ENCODE measurements around the gene PAPPA. TPM values are rescaled to one million over a fixed set of nuclear protein-coding genes. Genes with fewer than 3 reads are reported as not detected.

The PAPPA gene
- total and polyA plus RNA-seq, 3 experiments from 2014 or later, result not detected

DNA sequence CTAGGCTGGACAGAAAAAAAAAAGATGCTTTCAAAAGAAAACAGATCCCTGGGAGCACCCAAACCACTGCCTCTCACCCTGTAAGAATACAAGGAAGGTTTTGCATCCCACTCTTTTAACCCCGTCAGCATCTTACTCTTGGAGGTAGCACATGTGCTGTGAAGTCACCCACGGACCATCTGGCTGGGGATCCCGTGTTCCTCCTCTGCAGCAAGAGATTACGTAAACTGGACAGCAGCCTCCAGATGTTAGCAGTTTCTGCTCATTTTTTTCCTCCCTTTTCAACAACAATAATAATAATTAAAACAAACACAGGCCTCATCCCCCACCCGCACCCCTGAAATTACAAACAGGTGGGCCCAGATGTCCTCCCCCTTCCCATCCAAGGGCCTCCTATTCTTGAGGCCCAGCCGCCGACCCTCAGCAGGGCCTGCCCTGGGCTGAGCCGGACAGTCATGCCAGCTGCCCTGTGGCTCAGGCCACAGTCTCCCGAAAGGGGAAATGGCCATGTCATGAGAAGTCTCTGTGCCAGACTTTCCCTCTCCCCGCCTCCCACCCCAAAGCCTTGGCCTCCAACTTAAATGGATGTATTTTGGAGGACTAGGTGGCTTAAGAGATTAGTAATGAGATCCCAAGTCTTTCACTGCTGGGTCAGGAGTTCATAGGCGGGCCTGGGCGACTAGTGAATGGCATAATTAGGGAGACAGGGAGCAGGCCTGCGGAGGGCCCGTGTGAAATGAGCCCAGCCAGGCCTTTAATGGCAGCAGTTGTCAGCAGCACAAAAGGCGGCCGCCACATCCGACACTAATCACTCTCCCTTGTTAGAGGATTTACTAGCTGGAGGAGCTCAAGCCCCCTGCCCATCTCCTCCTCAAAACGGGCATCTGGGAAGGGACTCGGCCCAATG is 165.1 kb downstream of the PAPPA start:
- H3K27ac ChIP-seq (ENCODE audit: low read depth, low read length), result no peak overlapping the region
- Mint-ChIP-seq H3K9me3 (peaks cover 0 to 2% (median 0%) of the 10 kb centered on the region in 5 donors), H3K27me3 (peaks cover 0 to 3% of the 10 kb centered on the region in 2 donors), H3K4me1 (no peaks in the 10 kb centered on the region), H3K4me3 (no peak overlapping the region), H3K36me3 (no peaks in the 10 kb centered on the region), H3K27ac (no peak overlapping the region)
- no peak for DNase-seq
- no peaks in the 10 kb centered on the region for H3K36me3 ChIP-seq (ENCODE audit: insufficient read depth, low read length)
- H3K9me3 ChIP-seq (ENCODE audit: low read length), result no peaks in the 10 kb centered on the region
- H3K27me3 ChIP-seq (ENCODE audit: insufficient read depth, low read length, poor library complexity, severe bottlenecking), result no peaks in the 10 kb centered on the region
- H3K4me1 ChIP-seq (ENCODE audit: insufficient read depth, low read length), result no peaks in the 10 kb centered on the region
- ChIA-PET POLR2A (no interaction called here), CTCF (no interaction called here)
- H3K4me3 ChIP-seq (ENCODE audit: low read length), result no peak overlapping the region

DNA sequence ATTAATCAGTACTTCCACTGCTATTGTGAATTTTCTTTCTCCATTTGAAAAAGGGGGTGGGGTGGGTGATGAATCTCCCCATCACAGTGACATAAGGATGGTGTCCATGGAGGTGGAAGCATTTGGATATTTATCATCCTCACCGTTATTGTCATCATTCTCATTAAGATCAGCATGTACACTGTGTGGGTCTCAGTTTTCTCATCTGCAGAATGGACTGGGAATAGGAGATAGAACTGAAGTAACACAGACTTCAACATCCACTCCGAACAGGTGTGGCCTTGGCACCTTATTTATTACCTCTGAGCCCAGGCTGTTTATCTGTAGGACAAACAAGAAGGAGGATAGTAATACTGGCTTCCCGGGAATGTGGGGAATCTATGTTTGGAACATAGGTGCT is 165.9 kb downstream of the PAPPA start:
- H3K27me3 ChIP-seq (ENCODE audit: insufficient read depth, low read length, poor library complexity, severe bottlenecking), result no peaks in the 10 kb centered on the region
- H3K9me3 Mint-ChIP-seq, result peaks cover 0 to 2% (median 0%) of the 10 kb centered on the region in 5 donors
- no peak overlapping the region for H3K4me3 Mint-ChIP-seq
- H3K27ac ChIP-seq (ENCODE audit: low read depth, low read length), result no peak overlapping the region
- no peaks in the 10 kb centered on the region for H3K9me3 ChIP-seq (ENCODE audit: low read length)
- no peaks in the 10 kb centered on the region for H3K4me1 Mint-ChIP-seq
- no peak overlapping the region for H3K27ac Mint-ChIP-seq
- ChIA-PET CTCF (no interaction called here), POLR2A (no interaction called here)
- H3K4me3 ChIP-seq (ENCODE audit: low read length), result no peak overlapping the region
- no peaks in the 10 kb centered on the region for H3K36me3 ChIP-seq (ENCODE audit: insufficient read depth, low read length)
- no peaks in the 10 kb centered on the region for H3K4me1 ChIP-seq (ENCODE audit: insufficient read depth, low read length)
- H3K36me3 Mint-ChIP-seq, result no peaks in the 10 kb centered on the region
- no peak for DNase-seq
- H3K27me3 Mint-ChIP-seq, result peaks cover 2 to 3% of the 10 kb centered on the region in 2 donors

DNA sequence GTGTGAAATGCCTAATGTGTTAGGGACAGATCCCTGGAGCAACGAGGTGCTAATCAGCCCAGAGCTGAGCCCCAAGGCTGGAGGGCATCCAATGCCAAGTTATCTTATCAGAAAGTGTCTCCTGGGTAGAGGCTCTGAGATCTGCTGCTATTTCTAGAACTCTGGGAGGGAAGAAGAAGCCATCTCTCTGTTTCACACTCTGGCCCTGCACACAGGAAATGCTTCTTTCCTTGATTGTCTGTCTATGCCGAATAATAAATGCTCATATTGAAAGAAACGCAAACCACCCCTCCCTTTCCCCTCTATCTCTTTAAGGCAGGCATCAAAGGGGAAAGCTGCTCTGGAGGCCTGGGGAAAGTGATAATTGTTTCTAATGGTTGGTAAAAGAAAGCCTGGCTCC is 166.7 kb downstream of the PAPPA start:
- CTCF ChIA-PET, result no interaction called here
- H3K27ac Mint-ChIP-seq, result no peak overlapping the region
- Histone ChIP-seq H3K27ac (ENCODE audit: low read depth, low read length) (no peak overlapping the region), H3K4me1 (ENCODE audit: insufficient read depth, low read length) (no peaks in the 10 kb centered on the region), H3K36me3 (ENCODE audit: insufficient read depth, low read length) (no peaks in the 10 kb centered on the region), H3K9me3 (ENCODE audit: low read length) (no peaks in the 10 kb centered on the region), H3K4me3 (ENCODE audit: low read length) (no peak overlapping the region), H3K27me3 (ENCODE audit: insufficient read depth, low read length, poor library complexity, severe bottlenecking) (no peaks in the 10 kb centered on the region)
- no peaks in the 10 kb centered on the region for H3K4me1 Mint-ChIP-seq
- no peak overlapping the region for H3K4me3 Mint-ChIP-seq
- H3K36me3 Mint-ChIP-seq, result no peaks in the 10 kb centered on the region
- no peak for DNase-seq
- POLR2A ChIA-PET, result no interaction called here
- H3K27me3 Mint-ChIP-seq, result peaks cover 3 to 5% of the 10 kb centered on the region in 2 donors
- peaks cover 0 to 2% (median 0%) of the 10 kb centered on the region in 5 donors for H3K9me3 Mint-ChIP-seq

DNA sequence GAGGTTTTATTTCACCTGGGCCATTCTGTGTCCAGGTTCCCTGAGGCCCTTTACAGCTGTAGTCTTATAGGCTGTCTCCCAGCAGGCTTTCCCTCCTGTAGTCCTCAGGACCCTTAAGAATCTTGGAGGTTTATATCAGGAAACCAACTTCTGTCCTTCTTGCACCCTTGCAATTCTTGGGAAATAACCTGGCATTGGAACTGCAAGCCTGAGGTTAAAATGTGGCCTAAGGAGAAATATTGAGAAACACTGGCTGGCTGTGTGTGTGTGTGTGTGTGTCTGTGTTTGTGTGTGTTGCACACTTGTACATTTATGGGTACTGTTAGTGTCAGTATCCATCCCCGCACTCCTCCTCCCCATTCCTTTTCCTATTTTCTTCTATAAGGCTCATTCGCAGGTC is 168.9 kb downstream of the PAPPA start:
- H3K9me3 ChIP-seq (ENCODE audit: low read length), result no peaks in the 10 kb centered on the region
- peaks cover 3 to 6% of the 10 kb centered on the region in 2 donors for H3K27me3 Mint-ChIP-seq
- no peaks in the 10 kb centered on the region for H3K36me3 ChIP-seq (ENCODE audit: insufficient read depth, low read length)
- H3K4me3 ChIP-seq (ENCODE audit: low read length), result no peak overlapping the region
- no peak overlapping the region for H3K4me3 Mint-ChIP-seq
- no peaks in the 10 kb centered on the region for H3K4me1 ChIP-seq (ENCODE audit: insufficient read depth, low read length)
- H3K27me3 ChIP-seq (ENCODE audit: insufficient read depth, low read length, poor library complexity, severe bottlenecking), result no peaks in the 10 kb centered on the region
- DNase-seq, result no peak
- CTCF ChIA-PET, result no interaction called here
- H3K27ac ChIP-seq (ENCODE audit: low read depth, low read length), result no peak overlapping the region
- POLR2A ChIA-PET, result no interaction called here
- H3K9me3 Mint-ChIP-seq, result peaks cover 0 to 2% (median 0%) of the 10 kb centered on the region in 5 donors
- H3K36me3 Mint-ChIP-seq, result no peaks in the 10 kb centered on the region
- H3K4me1 Mint-ChIP-seq, result no peaks in the 10 kb centered on the region
- H3K27ac Mint-ChIP-seq, result no peak overlapping the region

DNA sequence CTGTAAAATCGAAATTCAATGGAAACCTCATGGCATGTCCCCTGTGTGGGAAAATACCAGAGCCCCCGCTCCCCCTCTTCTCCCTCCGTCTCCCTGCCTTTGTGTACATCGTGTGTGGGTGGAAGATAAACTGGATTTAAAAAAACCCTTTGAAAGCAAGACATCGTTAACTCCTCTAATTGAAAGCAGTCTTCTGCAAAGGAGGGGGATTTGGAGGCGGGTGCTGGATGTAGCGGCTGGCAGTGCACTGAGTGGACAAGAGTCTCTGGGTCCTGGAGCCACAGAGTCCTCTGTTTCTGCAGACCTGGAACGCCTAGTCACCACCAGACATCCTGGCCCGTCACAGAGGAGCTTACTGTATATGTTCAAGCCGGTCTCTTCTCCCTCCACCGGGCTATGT is 169.4 kb downstream of the PAPPA start:
- Mint-ChIP-seq H3K27ac (no peak overlapping the region), H3K36me3 (no peaks in the 10 kb centered on the region), H3K27me3 (peaks cover 3 to 6% of the 10 kb centered on the region in 2 donors), H3K4me1 (no peaks in the 10 kb centered on the region), H3K4me3 (no peak overlapping the region), H3K9me3 (peaks cover 0 to 2% (median 0%) of the 10 kb centered on the region in 5 donors)
- ChIA-PET CTCF (no interaction called here), POLR2A (no interaction called here)
- H3K9me3 ChIP-seq (ENCODE audit: low read length), result no peaks in the 10 kb centered on the region
- H3K4me1 ChIP-seq (ENCODE audit: insufficient read depth, low read length), result no peaks in the 10 kb centered on the region
- H3K36me3 ChIP-seq (ENCODE audit: insufficient read depth, low read length), result no peaks in the 10 kb centered on the region
- H3K4me3 ChIP-seq (ENCODE audit: low read length), result no peak overlapping the region
- H3K27ac ChIP-seq (ENCODE audit: low read depth, low read length), result no peak overlapping the region
- H3K27me3 ChIP-seq (ENCODE audit: insufficient read depth, low read length, poor library complexity, severe bottlenecking), result no peaks in the 10 kb centered on the region
- DNase-seq, result no peak

DNA sequence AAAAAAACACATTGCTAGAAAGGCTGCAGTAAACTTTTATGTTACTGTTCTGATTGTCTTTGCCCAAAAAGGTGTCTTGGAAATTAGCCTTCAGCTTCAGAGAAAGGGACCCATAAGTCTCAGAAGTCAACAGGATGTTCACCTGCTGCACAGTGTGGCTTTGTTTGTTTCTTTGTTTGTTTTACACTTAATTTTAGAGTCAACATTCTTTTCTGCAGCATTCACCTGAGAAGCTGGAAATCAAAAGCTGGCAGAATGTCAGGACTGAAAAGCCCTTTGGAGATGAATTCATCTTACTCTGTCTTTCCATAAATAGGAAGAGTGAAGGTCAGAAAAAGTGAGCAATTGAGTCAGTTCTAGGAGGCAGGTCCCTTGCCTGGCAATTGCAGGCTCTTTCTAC is 170.0 kb downstream of the PAPPA start:
- peaks cover 0 to 2% (median 0%) of the 10 kb centered on the region in 5 donors for H3K9me3 Mint-ChIP-seq
- Histone ChIP-seq H3K4me3 (ENCODE audit: low read length) (no peak overlapping the region), H3K27ac (ENCODE audit: low read depth, low read length) (no peak overlapping the region), H3K27me3 (ENCODE audit: insufficient read depth, low read length, poor library complexity, severe bottlenecking) (no peaks in the 10 kb centered on the region), H3K36me3 (ENCODE audit: insufficient read depth, low read length) (no peaks in the 10 kb centered on the region), H3K9me3 (ENCODE audit: low read length) (no peaks in the 10 kb centered on the region), H3K4me1 (ENCODE audit: insufficient read depth, low read length) (no peaks in the 10 kb centered on the region)
- H3K4me1 Mint-ChIP-seq, result no peaks in the 10 kb centered on the region
- POLR2A ChIA-PET, result no interaction called here
- CTCF ChIA-PET, result no interaction called here
- no peak for DNase-seq
- H3K27me3 Mint-ChIP-seq, result peaks cover 3 to 6% of the 10 kb centered on the region in 2 donors
- no peak overlapping the region for H3K4me3 Mint-ChIP-seq
- H3K27ac Mint-ChIP-seq, result no peak overlapping the region
- H3K36me3 Mint-ChIP-seq, result no peaks in the 10 kb centered on the region

DNA sequence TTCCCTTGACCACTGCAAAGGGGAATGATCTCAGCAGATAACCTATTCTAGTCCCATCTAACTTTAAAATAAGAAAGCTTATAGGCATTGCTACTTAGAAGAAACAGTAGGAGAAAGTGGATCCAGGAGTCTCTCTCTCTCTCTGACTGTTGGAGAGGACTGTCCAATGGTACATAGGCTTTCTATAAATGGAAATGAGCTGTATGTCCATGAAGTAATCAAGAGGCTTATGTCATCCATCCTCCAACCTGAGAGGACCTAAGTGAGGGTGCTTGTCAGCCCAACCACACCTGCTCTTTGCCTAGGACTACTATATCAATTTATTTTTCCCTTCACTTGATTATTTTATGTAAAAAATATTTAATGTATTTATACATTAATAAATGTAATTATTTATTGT is 172.3 kb downstream of the PAPPA start:
- Mint-ChIP-seq H3K27me3 (peaks cover 0 to 6% of the 10 kb centered on the region in 2 donors), H3K36me3 (no peaks in the 10 kb centered on the region), H3K4me3 (no peak overlapping the region), H3K9me3 (no peaks in the 10 kb centered on the region), H3K4me1 (no peaks in the 10 kb centered on the region), H3K27ac (peak overlapping the region in 1 of 8 donors; percentile 66)
- Histone ChIP-seq H3K27ac (ENCODE audit: low read depth, low read length) (no peak overlapping the region), H3K4me1 (ENCODE audit: insufficient read depth, low read length) (no peaks in the 10 kb centered on the region), H3K36me3 (ENCODE audit: insufficient read depth, low read length) (no peaks in the 10 kb centered on the region), H3K9me3 (ENCODE audit: low read length) (no peaks in the 10 kb centered on the region), H3K4me3 (ENCODE audit: low read length) (no peak overlapping the region), H3K27me3 (ENCODE audit: insufficient read depth, low read length, poor library complexity, severe bottlenecking) (no peaks in the 10 kb centered on the region)
- CTCF ChIA-PET, result no interaction called here
- POLR2A ChIA-PET, result no interaction called here
- no peak for DNase-seq

DNA sequence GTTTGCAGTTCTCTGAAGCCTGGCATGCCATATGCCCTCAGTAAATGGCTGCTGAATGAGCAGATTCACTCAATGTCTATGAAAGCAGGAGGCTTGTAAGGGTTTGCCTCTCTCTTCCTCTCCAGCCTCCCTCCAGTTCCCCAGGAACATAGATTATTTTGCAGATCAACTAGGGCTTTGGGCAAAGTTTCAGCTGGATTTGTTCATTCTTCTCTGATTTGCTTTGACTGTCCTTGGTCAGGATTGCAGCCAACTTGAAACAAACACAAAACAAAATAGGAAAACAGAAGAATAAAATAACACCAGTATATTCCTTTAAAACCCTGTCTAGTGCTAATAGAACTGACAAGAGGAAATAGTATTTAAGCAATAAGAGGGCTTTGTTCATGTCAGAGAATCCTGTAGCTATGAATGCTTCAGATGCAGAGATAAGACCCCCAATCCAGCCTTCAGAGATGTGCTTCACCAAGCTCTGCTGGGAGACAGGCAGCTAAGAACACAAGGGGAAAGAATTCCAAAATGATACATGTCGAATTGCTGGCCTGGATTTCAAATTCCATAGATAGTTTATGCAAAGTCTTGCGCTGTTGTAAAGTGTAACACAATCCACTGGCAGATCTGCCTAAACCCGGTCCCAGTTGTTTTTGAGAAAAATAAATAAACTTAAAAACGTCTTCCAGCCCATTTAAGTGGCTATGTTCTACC is 174.3 kb downstream of the PAPPA start:
- no peaks in the 10 kb centered on the region for H3K36me3 ChIP-seq (ENCODE audit: insufficient read depth, low read length)

More for the DNA sequence above, 174.3 kb downstream of the PAPPA start:
- Mint-ChIP-seq H3K4me3 (no peak overlapping the region), H3K27ac (no peak overlapping the region), H3K4me1 (no peaks in the 10 kb centered on the region), H3K27me3 (peaks cover 3 to 11% of the 10 kb centered on the region in 2 donors), H3K36me3 (no peaks in the 10 kb centered on the region), H3K9me3 (no peaks in the 10 kb centered on the region)
- DNase-seq, result no peak
- Histone ChIP-seq H3K4me1 (ENCODE audit: insufficient read depth, low read length) (no peaks in the 10 kb centered on the region), H3K27me3 (ENCODE audit: insufficient read depth, low read length, poor library complexity, severe bottlenecking) (no peaks in the 10 kb centered on the region), H3K4me3 (ENCODE audit: low read length) (no peak overlapping the region), H3K27ac (ENCODE audit: low read depth, low read length) (no peak overlapping the region), H3K9me3 (ENCODE audit: low read length) (no peaks in the 10 kb centered on the region)
- ChIA-PET CTCF (no interaction called here), POLR2A (no interaction called here)
